SK-N-SH (cell line): ENCODE results near the gene TCN2. TPM values are rescaled to one million over a fixed set of nuclear protein-coding genes. Genes with fewer than 3 reads are reported as not detected.

ENCODE experiments used
- CTCF ChIA-PET: fragments of 300-600, 350-600 bp; formaldehyde crosslinking; extraction: SDS; loops from one replicate; lab custom pipeline; 2021; lab: Yijun Ruan, JAX
- POLR2A ChIA-PET: fragments of 350-600 bp; sonication (Branson Sonifier 250); formaldehyde crosslinking; extraction: SDS; loops from one replicate; lab custom pipeline; 2020; ENCODE audit warnings: antibody characterized with exemption, inconsistent platforms; lab: Yijun Ruan, JAX
- DNase-seq: peaks from one replicate; pipeline ENCODE4 v3.0.0; 2012
- H2AFZ ChIP-seq: fragments of 200-600 bp; sonication (generic); 2 replicates; pipeline ENCODE4 v1.8.1; 2016; ENCODE audit warnings: antibody characterized with exemption, mild to moderate bottlenecking, low read depth
- H3F3A ChIP-seq: fragments of 200-600 bp; sonication (generic); replicated peaks from 2 replicates; pipeline ENCODE3; 2016; ENCODE audit warnings: antibody characterized with exemption, mild to moderate bottlenecking; ENCODE audit not compliant: insufficient read depth
- H3K27ac ChIP-seq, 2 experiments: fragments of 200-500 bp in 1 of 2; fragments of 200-600 bp in 1 of 2; sonication (Bioruptor generic) in 1 of 2; sonication (generic), shearing (Covaris generic) in 1 of 2; 2 replicates each; pipeline versions ENCODE4 v1.5.1 to v1.6.1; 2014 to 2016; ENCODE audit warnings: low read depth in 2 of 2, inconsistent platforms in 1 of 2, low read length in 1 of 2, mild to moderate bottlenecking in 1 of 2, mixed read lengths in 1 of 2
- H3K27me3 ChIP-seq: fragments of 200-600 bp; sonication (generic), shearing (Covaris generic); 2 replicates; pipeline ENCODE4 v1.6.1; 2016; ENCODE audit warnings: mixed run types; ENCODE audit not compliant: insufficient read depth
- H3K36me3 ChIP-seq, 2 experiments: fragments of 200-500 bp in 1 of 2; fragments of 200-600 bp in 1 of 2; sonication (Bioruptor generic) in 1 of 2; sonication (generic) in 1 of 2; replicated peaks in 1 of 2; 2 replicates each; pipeline versions ENCODE3 to v1.5.1; 2014 to 2016; ENCODE audit warnings: low read length in 1 of 2, mild to moderate bottlenecking in 1 of 2; ENCODE audit not compliant: insufficient read depth in 2 of 2, control insufficient read depth in 1 of 2
- H3K4me1 ChIP-seq, 2 experiments: fragments of 200-500 bp in 1 of 2; fragments of 200-600 bp in 1 of 2; sonication (Bioruptor generic) in 1 of 2; sonication (generic), shearing (Covaris generic) in 1 of 2; 2 replicates each; pipeline versions ENCODE4 v1.5.1 to v1.6.1; 2014 to 2016; ENCODE audit warnings: low read depth in 1 of 2, low read length in 1 of 2, mixed run types in 1 of 2; ENCODE audit not compliant: insufficient read depth in 2 of 2, control insufficient read depth in 1 of 2
- H3K4me2 ChIP-seq: fragments of 200-600 bp; sonication (generic), shearing (Covaris generic); 2 replicates; pipeline ENCODE4 v1.6.1; 2017; ENCODE audit warnings: mixed run types
- H3K4me3 ChIP-seq, 2 experiments: fragments of 200-500 bp in 1 of 2; fragments of 200-600 bp in 1 of 2; sonication (Bioruptor generic) in 1 of 2; sonication (generic), shearing (Covaris generic) in 1 of 2; 2 replicates each; pipeline versions ENCODE4 v1.5.1 to v1.8.1; 2014 to 2016; ENCODE audit warnings: low read depth in 2 of 2, inconsistent platforms in 1 of 2, low read length in 1 of 2, mild to moderate bottlenecking in 1 of 2, mixed read lengths in 1 of 2, moderate library complexity in 1 of 2
- H3K79me2 ChIP-seq: fragments of 200-600 bp; sonication (generic); 2 replicates; pipeline ENCODE4 v1.8.1; 2017; ENCODE audit warnings: mild to moderate bottlenecking; ENCODE audit not compliant: insufficient read depth
- H3K9ac ChIP-seq: fragments of 200-600 bp; sonication (generic); 2 replicates; pipeline ENCODE4 v1.6.1; 2017; ENCODE audit warnings: mixed run types
- H3K9me2 ChIP-seq: fragments of 200-600 bp; sonication (generic); 2 replicates; pipeline ENCODE4 v1.6.1; 2017; ENCODE audit warnings: mixed run types
- H3K9me3 ChIP-seq: fragments of 200-600 bp; sonication (generic); 2 replicates; pipeline ENCODE4 v1.6.1; 2017; ENCODE audit warnings: mixed run types, mild to moderate bottlenecking, moderate library complexity
- H4K20me1 ChIP-seq: fragments of 200-600 bp; sonication (generic); 2 replicates; pipeline ENCODE4 v1.6.1; 2017; ENCODE audit warnings: mild to moderate bottlenecking, mixed run types; ENCODE audit not compliant: insufficient read depth
- CHD2 ChIP-seq: fragments of 150-350 bp; IDR thresholded peaks from 2 replicates; pipeline ENCODE4 v1.6.1; 2018; ENCODE audit warnings: low read length; ENCODE audit not compliant: partially characterized antibody
- ELF1 ChIP-seq: IDR thresholded peaks from 2 replicates; pipeline ENCODE4 v1.4.0; 2012
- EP300 ChIP-seq, 2 experiments: IDR thresholded peaks; 2 replicates each; pipeline versions ENCODE4 v1.4.0 to v1.6.1; 2012; ENCODE audit warnings: borderline replicate concordance in 1 of 2, low read depth in 1 of 2, low read length in 1 of 2
- EZH2phosphoT487 ChIP-seq: fragments of 200-600 bp; sonication (generic); IDR thresholded peaks from 2 replicates; pipeline ENCODE4 v1.6.1; 2017; ENCODE audit warnings: low read depth, mixed run types, mild to moderate bottlenecking, antibody characterized with exemption, moderate library complexity, borderline replicate concordance
- FOSL2 ChIP-seq: IDR thresholded peaks from 2 replicates; pipeline ENCODE4 v1.4.0; 2012; ENCODE audit warnings: low read depth, mild to moderate bottlenecking, moderate library complexity, borderline replicate concordance
- FOXJ3 ChIP-seq: sonication (generic); formaldehyde crosslinking; IDR thresholded peaks from 2 replicates; pipeline ENCODE4 v1.5.1; 2020; ENCODE audit warnings: mild to moderate bottlenecking, missing genetic modification reagents
- FOXM1 ChIP-seq: IDR thresholded peaks from 2 replicates; pipeline ENCODE4 v1.4.0; 2012; ENCODE audit warnings: low read depth, mild to moderate bottlenecking
- GABPA ChIP-seq: IDR thresholded peaks from 2 replicates; pipeline ENCODE4 v1.4.0; 2012; ENCODE audit warnings: low read depth, mild to moderate bottlenecking
- GATA2 ChIP-seq: sonication (generic); formaldehyde crosslinking; IDR thresholded peaks from 2 replicates; pipeline ENCODE4 v1.5.0; 2020; ENCODE audit warnings: mild to moderate bottlenecking, missing genetic modification reagents
- JUND ChIP-seq: IDR thresholded peaks from 2 replicates; pipeline ENCODE4 v1.4.0; 2012
- MEF2A ChIP-seq: IDR thresholded peaks from 2 replicates; pipeline ENCODE4 v1.4.0; 2012; ENCODE audit warnings: low read depth, borderline replicate concordance
- MXI1 ChIP-seq: IDR thresholded peaks from 2 replicates; pipeline ENCODE4 v1.6.1; 2012; ENCODE audit warnings: mild to moderate bottlenecking, low read depth, low read length, improper control_type of control experiment
- NFIC ChIP-seq: IDR thresholded peaks from 2 replicates; pipeline ENCODE4 v1.4.0; 2012; ENCODE audit warnings: borderline replicate concordance
- POLR2AphosphoS5 ChIP-seq: IDR thresholded peaks from 2 replicates; pipeline ENCODE4 v1.6.1; 2012; ENCODE audit warnings: low read depth, low read length
- RAD21 ChIP-seq: IDR thresholded peaks from 2 replicates; pipeline ENCODE4 v1.6.1; 2012; ENCODE audit warnings: mild to moderate bottlenecking, low read length
- RCOR1 ChIP-seq: fragments of 150-350 bp; IDR thresholded peaks from 2 replicates; pipeline ENCODE4 v1.6.1; 2017; ENCODE audit warnings: antibody characterized with exemption, low read length
- RFX5 ChIP-seq: IDR thresholded peaks from 2 replicates; pipeline ENCODE4 v1.6.1; 2012; ENCODE audit warnings: mild to moderate bottlenecking, improper control_type of control experiment, low read length
- RXRA ChIP-seq: IDR thresholded peaks from 2 replicates; pipeline ENCODE4 v1.4.0; 2012; ENCODE audit warnings: low read depth, mild to moderate bottlenecking, borderline replicate concordance
- SIN3A ChIP-seq: IDR thresholded peaks from 2 replicates; pipeline ENCODE4 v1.6.1; 2012; ENCODE audit warnings: low read depth, mild to moderate bottlenecking, low read length, moderate library complexity, borderline replicate concordance
- SMC3 ChIP-seq: IDR thresholded peaks from 2 replicates; pipeline ENCODE4 v1.6.1; 2012; ENCODE audit warnings: low read depth, low read length, improper control_type of control experiment
- TAF1 ChIP-seq: IDR thresholded peaks from 2 replicates; pipeline ENCODE4 v1.6.1; 2012; ENCODE audit warnings: low read depth, mild to moderate bottlenecking, low read length, moderate library complexity, borderline replicate concordance
- TCF12 ChIP-seq: IDR thresholded peaks from 2 replicates; pipeline ENCODE4 v1.4.0; 2012
- TEAD4 ChIP-seq: IDR thresholded peaks from 2 replicates; pipeline ENCODE4 v1.4.0; 2012; ENCODE audit warnings: mild to moderate bottlenecking, borderline replicate concordance; ENCODE audit not compliant: insufficient read depth
- YY1 ChIP-seq: IDR thresholded peaks from 2 replicates; pipeline ENCODE4 v1.4.0; 2012; ENCODE audit warnings: low read depth, mild to moderate bottlenecking
- WGBS: methylation state at CpG from one replicate; pipeline ENCODE4 v1.1.6; 2017; ENCODE audit warnings: low lambda C conversion rate; 5-methylcytosine and 5-hydroxymethylcytosine counted together
- polyA plus RNA-seq, 3 experiments: library from polyadenylated mRNA; depleted of rRNA; stranded (reverse); fragments of >200 nt; gene quantifications; 2 replicates each; pipeline ENCODE4 v1.2.3, GENCODE V29; 2012
- TF ChIP-seq, protein P1 (sequence below): fragments of 150-350 bp; IDR thresholded peaks from 2 replicates; pipeline ENCODE4 v1.6.1; 2016; ENCODE audit warnings: mild to moderate bottlenecking, low read depth, low read length
- TF ChIP-seq, protein P2 (sequence below): IDR thresholded peaks from 2 replicates; pipeline ENCODE4 v1.4.0; 2012; ENCODE audit warnings: low read depth
- TF ChIP-seq, protein P3 (sequence below): fragments of 150-350 bp; IDR thresholded peaks from 2 replicates; pipeline ENCODE4 v1.6.1; 2017; ENCODE audit warnings: antibody characterized with exemption, low read length, low read depth, borderline replicate concordance
- TF ChIP-seq, protein P4 (sequence below): IDR thresholded peaks from 2 replicates; pipeline ENCODE4 v1.6.1; 2012; ENCODE audit warnings: mild to moderate bottlenecking, low read depth, low read length, moderate library complexity

Gene TCN2
- polyA plus RNA-seq, 1 of the 3 experiments (the other 2 are of a cell fraction): 4.1 TPM

DNA sequence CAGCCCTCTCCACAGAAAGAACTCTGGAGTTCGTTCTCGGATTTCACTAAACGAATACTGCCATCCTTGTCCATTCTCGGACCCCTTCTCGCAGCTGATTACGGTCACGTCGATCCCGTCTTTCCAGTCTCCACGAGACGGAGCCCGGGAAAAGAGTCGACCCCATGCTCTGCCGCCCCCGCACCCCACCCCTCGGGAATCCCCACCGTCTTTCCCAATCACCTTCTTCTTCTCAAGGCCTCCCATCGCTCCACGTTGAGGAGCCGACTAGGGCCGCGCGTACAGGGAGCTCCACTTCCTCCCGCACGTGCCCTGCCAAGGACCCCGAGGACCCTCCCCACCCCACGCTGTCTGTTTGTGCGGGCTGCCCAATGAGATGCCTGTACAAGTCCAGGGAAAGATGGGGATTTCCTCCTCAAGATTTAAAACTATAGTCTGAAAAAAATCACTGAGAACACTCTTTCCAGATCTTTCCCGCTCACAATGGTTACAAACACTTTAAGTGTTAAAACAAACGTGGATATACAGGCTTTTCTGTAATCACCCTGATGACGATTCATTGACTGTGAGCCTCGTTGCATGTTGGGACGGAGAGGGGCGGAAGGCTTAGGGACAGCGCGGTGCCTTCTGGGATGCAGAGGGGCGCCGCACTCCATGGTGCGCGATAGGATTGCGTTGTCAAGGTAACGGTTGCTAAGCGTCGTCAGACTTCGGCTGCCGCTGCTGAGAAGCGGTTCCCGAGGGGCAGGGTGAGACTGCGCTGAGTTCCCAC, 15.2 kb upstream of the TCN2 start, which contains the start of gene PES1:
Gene PES1 (minus strand): TSS at position 323 of the 772 bp plus-strand sequence. CDS start 77 bp downstream, at position 246.
- POLR2A ChIA-PET: interaction anchor here (0.7 to 1.9 kb wide), 9 partner anchors 10 to 168 kb away, joined by 3 to 6 read pairs (median 3); partner anchors contain the start of gene TCN2
- H3K9me3 ChIP-seq: no peaks in the 10 kb centered on the region
- peaks cover 21 to 25% of the 10 kb centered on the region in 2 experiments for H3K36me3 ChIP-seq
- under 1% methylated on average over 40 of the region's 49 CpGs for WGBS
- H3K9ac ChIP-seq: peak within 1 kb of the TSS; percentile 84
- H3K27ac ChIP-seq: peak within 1 kb of the TSS; percentile 80 to 94
- peak within 1 kb of the TSS; percentile 73; the same call in 1 of the 2 replicates for H2AFZ ChIP-seq
- H3K4me2 ChIP-seq: peak within 1 kb of the TSS; percentile 78
- DNase-seq: peak; percentile 95
- peaks cover 15% of the 10 kb centered on the region; the same call in 1 of the 2 replicates for H4K20me1 ChIP-seq
- CTCF ChIA-PET: interaction anchor here (0.9 to 2.3 kb wide), 8 partner anchors 10 to 493 kb away, joined by 3 to 13 read pairs (median 4); partner anchors contain the start of gene SLC35E4
- peaks cover 3 to 11% of the 10 kb centered on the region in 2 experiments; a peak in 3 of 4 replicates for H3K4me1 ChIP-seq
- H3K27me3 ChIP-seq: peaks cover 8% of the 10 kb centered on the region; the same call in 1 of the 2 replicates
- H3K79me2 ChIP-seq: peaks cover 43% of the 10 kb centered on the region
- H3K9me2 ChIP-seq: no peaks in the 10 kb centered on the region
- H3F3A ChIP-seq: no peaks in the 10 kb centered on the region
- H3K4me3 ChIP-seq: peak within 1 kb of the TSS; percentile 71 to 91
- TF ChIP-seq TCF12 (no peak), RCOR1 (no peak), GATA2 (CRISPR knock-in tag) (no peak), NFIC (no peak), EP300 (IDR thresholded peaks at IDR 0.05; ENCODE audit: borderline replicate concordance in 1 of 2, low read depth in 1 of 2, low read length in 1 of 2) (no peak), SMC3 (no peak), FOXM1 (no peak), GABPA (peak; percentile 72), POLR2AphosphoS5 (peak; percentile 65), ELF1 (peak; percentile 99), TAF1 (peak; percentile 62; the same call in 1 of the 2 replicates), RAD21 (no peak), EZH2phosphoT487 (no peak), MEF2A (no peak), RFX5 (peak; percentile 72), SIN3A (peak; percentile 81; the same call in 1 of the 2 replicates), YY1 (no peak), RXRA (no peak), MXI1 (peak; percentile 99), FOSL2 (no peak), CHD2 (peak; percentile 86), JUND (no peak), FOXJ3 (CRISPR knock-in tag) (no peak), TEAD4 (no peak)
- TF ChIP-seq, protein P1, sequence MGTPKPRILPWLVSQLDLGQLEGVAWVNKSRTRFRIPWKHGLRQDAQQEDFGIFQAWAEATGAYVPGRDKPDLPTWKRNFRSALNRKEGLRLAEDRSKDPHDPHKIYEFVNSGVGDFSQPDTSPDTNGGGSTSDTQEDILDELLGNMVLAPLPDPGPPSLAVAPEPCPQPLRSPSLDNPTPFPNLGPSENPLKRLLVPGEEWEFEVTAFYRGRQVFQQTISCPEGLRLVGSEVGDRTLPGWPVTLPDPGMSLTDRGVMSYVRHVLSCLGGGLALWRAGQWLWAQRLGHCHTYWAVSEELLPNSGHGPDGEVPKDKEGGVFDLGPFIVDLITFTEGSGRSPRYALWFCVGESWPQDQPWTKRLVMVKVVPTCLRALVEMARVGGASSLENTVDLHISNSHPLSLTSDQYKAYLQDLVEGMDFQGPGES: no peak
- TF ChIP-seq, protein P2, sequence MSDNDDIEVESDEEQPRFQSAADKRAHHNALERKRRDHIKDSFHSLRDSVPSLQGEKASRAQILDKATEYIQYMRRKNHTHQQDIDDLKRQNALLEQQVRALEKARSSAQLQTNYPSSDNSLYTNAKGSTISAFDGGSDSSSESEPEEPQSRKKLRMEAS: peak; percentile 98
- TF ChIP-seq, protein P3, sequence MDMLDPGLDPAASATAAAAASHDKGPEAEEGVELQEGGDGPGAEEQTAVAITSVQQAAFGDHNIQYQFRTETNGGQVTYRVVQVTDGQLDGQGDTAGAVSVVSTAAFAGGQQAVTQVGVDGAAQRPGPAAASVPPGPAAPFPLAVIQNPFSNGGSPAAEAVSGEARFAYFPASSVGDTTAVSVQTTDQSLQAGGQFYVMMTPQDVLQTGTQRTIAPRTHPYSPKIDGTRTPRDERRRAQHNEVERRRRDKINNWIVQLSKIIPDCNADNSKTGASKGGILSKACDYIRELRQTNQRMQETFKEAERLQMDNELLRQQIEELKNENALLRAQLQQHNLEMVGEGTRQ: peak; percentile 62
- TF ChIP-seq, protein P4, sequence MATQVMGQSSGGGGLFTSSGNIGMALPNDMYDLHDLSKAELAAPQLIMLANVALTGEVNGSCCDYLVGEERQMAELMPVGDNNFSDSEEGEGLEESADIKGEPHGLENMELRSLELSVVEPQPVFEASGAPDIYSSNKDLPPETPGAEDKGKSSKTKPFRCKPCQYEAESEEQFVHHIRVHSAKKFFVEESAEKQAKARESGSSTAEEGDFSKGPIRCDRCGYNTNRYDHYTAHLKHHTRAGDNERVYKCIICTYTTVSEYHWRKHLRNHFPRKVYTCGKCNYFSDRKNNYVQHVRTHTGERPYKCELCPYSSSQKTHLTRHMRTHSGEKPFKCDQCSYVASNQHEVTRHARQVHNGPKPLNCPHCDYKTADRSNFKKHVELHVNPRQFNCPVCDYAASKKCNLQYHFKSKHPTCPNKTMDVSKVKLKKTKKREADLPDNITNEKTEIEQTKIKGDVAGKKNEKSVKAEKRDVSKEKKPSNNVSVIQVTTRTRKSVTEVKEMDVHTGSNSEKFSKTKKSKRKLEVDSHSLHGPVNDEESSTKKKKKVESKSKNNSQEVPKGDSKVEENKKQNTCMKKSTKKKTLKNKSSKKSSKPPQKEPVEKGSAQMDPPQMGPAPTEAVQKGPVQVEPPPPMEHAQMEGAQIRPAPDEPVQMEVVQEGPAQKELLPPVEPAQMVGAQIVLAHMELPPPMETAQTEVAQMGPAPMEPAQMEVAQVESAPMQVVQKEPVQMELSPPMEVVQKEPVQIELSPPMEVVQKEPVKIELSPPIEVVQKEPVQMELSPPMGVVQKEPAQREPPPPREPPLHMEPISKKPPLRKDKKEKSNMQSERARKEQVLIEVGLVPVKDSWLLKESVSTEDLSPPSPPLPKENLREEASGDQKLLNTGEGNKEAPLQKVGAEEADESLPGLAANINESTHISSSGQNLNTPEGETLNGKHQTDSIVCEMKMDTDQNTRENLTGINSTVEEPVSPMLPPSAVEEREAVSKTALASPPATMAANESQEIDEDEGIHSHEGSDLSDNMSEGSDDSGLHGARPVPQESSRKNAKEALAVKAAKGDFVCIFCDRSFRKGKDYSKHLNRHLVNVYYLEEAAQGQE: no peak
